Smooth muscle cell (in vitro differentiated cells): Measurements from ENCODE around the gene GNAS. TPM values are rescaled to one million over a fixed set of nuclear protein-coding genes. Genes with fewer than 3 reads are reported as not detected.

Source experiments
- DNase-seq: peaks from one replicate; lab custom pipeline; 2025; ENCODE audit not compliant: unreplicated experiment; lab: John Stamatoyannopoulos, UW
- H2AFZ ChIP-seq: fragments of 200-600 bp; sonication (generic); 2 replicates; pipeline ENCODE4 v1.6.0; 2016; ENCODE audit warnings: antibody characterized with exemption, low read depth, mild to moderate bottlenecking
- H3F3A ChIP-seq: fragments of 200-600 bp; sonication (generic); 2 replicates; pipeline ENCODE4 v1.6.0; 2017; ENCODE audit warnings: antibody characterized with exemption, low read depth
- H3K27ac ChIP-seq: fragments of 200-600 bp; sonication (generic); 2 replicates; pipeline ENCODE4 v1.5.1; 2016; ENCODE audit warnings: low read depth, mild to moderate bottlenecking
- H3K27me3 ChIP-seq: fragments of 200-600 bp; sonication (generic); 2 replicates; pipeline ENCODE4 v1.6.1; 2016; ENCODE audit warnings: low read depth, mild to moderate bottlenecking
- H3K36me3 ChIP-seq: fragments of 200-600 bp; sonication (generic); 2 replicates; pipeline ENCODE4 v1.5.1; 2016; ENCODE audit warnings: low read depth
- H3K4me1 ChIP-seq: fragments of 200-600 bp; sonication (generic); 2 replicates; pipeline ENCODE4 v1.5.1; 2016; ENCODE audit warnings: low read depth
- H3K4me2 ChIP-seq: fragments of 200-600 bp; sonication (generic); 2 replicates; pipeline ENCODE4 v1.6.0; 2016; ENCODE audit warnings: mild to moderate bottlenecking
- H3K4me3 ChIP-seq: fragments of 200-600 bp; sonication (generic); 2 replicates; pipeline ENCODE4 v1.5.1; 2016; ENCODE audit warnings: mild to moderate bottlenecking
- H3K79me2 ChIP-seq: fragments of 200-600 bp; sonication (generic); 2 replicates; pipeline ENCODE4 v1.6.0; 2016; ENCODE audit warnings: low read depth, mild to moderate bottlenecking
- H3K9ac ChIP-seq: fragments of 200-600 bp; sonication (generic); 2 replicates; pipeline ENCODE4 v1.6.0; 2016; ENCODE audit warnings: low read depth
- H3K9me3 ChIP-seq: fragments of 200-600 bp; sonication (generic); replicated peaks from 2 replicates; pipeline ENCODE4 v1.5.1; 2016; ENCODE audit warnings: low read depth
- H4K20me1 ChIP-seq: fragments of 200-600 bp; sonication (generic); 2 replicates; pipeline ENCODE4 v1.6.0; 2016; ENCODE audit warnings: low read depth
- WGBS: methylation state at CpG from one replicate; pipeline ENCODE4 v1.1.7; 2016; ENCODE audit warnings: low lambda C conversion rate; 5-methylcytosine and 5-hydroxymethylcytosine counted together
- polyA plus RNA-seq: library from polyadenylated mRNA; unstranded; fragments of >200 nt; fragmentation: Nextera tagmentation; extraction: Ambion mirVana; gene quantifications from 2 replicates; pipeline ENCODE4 v1.2.1, GENCODE V29; 2016
- total RNA-seq: library from RNA; depleted of rRNA; stranded (reverse); fragments of >200 nt; gene quantifications from 2 replicates; pipeline ENCODE4 v1.2.3, GENCODE V29; 2014
- TF ChIP-seq, protein P1 (sequence below): fragments of 200-600 bp; sonication (generic); IDR thresholded peaks from 2 replicates; pipeline ENCODE4 v1.5.1; 2017; ENCODE audit warnings: borderline replicate concordance, mild to moderate bottlenecking, antibody characterized with exemption; ENCODE audit not compliant: insufficient read depth, poor library complexity, severe bottlenecking

GNAS gene
- 1,103 and 1,240 TPM in 2 replicates for total RNA-seq
- polyA plus RNA-seq: 1,914 and 1,960 TPM in 2 replicates

DNA sequence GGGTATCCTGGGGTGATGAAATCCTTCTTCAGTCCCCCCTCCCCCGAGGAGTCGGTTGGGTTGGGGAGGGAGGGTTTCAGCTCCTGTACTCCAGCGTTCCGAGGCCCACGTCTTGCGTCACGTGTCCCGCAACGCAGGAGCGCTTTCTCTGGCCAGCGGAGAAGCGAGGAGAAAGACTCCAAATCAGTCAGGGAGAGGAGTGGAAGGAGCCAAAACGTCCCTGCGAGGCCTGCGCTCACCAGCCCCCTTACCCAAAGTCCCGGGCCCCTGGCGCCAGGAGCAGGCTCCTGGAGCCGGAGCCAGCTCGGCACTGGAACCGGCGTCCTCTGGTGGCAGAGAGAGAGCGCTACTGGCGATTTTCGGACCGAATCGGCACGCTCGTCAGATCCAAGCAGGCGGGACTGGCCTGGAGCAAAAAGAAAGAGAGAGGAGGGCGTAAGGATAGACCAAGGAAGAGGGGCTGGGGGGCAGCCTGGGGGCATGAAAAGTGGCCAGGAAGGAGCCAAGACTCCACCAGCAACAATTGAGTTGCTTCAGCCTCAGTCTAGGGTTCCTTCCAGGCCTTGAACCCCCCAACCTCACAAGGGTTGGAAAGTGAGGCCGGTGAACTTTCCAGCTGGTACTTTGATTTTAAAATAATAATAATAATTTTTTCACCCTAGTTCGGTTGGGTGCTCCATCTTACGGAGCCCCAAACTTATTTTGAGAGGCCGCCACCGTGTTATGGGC lies at the start of gene GNAS:
Gene GNAS, plus strand, starts transcription at position 174 of the 729 bp plus-strand sequence.
- Histone ChIP-seq H4K20me1 (peaks cover 2% of the 10 kb centered on the region), H3K4me1 (peaks cover 15% of the 10 kb centered on the region), H3K4me2 (peak within 1 kb of the TSS; percentile 96), H3K9ac (no peak within 1 kb of the TSS), H3K27ac (no peak within 1 kb of the TSS), H2AFZ (peak within 1 kb of the TSS; percentile 84), H3K9me3 (no peaks in the 10 kb centered on the region), H3K36me3 (no peaks in the 10 kb centered on the region), H3K79me2 (peaks cover 10% of the 10 kb centered on the region), H3K27me3 (peaks cover 65% of the 10 kb centered on the region), H3F3A (no peaks in the 10 kb centered on the region), H3K4me3 (peak within 1 kb of the TSS; percentile 61)
- TF ChIP-seq, protein P1, sequence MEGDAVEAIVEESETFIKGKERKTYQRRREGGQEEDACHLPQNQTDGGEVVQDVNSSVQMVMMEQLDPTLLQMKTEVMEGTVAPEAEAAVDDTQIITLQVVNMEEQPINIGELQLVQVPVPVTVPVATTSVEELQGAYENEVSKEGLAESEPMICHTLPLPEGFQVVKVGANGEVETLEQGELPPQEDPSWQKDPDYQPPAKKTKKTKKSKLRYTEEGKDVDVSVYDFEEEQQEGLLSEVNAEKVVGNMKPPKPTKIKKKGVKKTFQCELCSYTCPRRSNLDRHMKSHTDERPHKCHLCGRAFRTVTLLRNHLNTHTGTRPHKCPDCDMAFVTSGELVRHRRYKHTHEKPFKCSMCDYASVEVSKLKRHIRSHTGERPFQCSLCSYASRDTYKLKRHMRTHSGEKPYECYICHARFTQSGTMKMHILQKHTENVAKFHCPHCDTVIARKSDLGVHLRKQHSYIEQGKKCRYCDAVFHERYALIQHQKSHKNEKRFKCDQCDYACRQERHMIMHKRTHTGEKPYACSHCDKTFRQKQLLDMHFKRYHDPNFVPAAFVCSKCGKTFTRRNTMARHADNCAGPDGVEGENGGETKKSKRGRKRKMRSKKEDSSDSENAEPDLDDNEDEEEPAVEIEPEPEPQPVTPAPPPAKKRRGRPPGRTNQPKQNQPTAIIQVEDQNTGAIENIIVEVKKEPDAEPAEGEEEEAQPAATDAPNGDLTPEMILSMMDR: peak; percentile 68
- DNase-seq: peak; percentile 18
- 15% methylated on average over 34 of the region's 35 CpGs for WGBS

DNA sequence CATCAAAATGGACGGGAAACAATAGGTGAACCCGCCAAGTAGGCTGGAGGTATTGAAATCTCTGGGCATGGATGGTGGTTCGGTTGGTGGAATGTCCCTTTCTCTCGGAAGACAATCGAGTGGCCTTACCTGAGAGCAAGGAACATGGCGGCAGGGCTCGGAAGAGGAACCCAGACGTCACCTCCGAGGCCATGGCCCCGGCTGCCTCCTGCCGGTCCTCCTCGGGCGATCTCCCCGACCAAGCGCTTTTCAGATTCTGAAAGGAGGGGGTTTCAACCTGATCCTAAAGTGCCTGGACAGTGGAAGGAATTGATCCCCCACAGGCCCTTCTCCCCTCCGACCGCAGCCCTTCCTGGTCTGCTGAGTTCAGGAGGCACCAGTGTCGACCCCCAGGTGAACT lies 49.0 kb upstream of the GNAS start:
- no peak overlapping the region for H3K4me3 ChIP-seq
- no peaks in the 10 kb centered on the region for H3K9me3 ChIP-seq
- H3K4me2 ChIP-seq: no peak overlapping the region
- H3F3A ChIP-seq: no peaks in the 10 kb centered on the region
- no peak overlapping the region for H3K27ac ChIP-seq
- H3K36me3 ChIP-seq: no peaks in the 10 kb centered on the region
- H2AFZ ChIP-seq: no peak overlapping the region
- no peaks in the 10 kb centered on the region for H3K79me2 ChIP-seq
- DNase-seq: no peak
- H3K4me1 ChIP-seq: peaks cover 6% of the 10 kb centered on the region
- H3K9ac ChIP-seq: no peak overlapping the region
- H3K27me3 ChIP-seq: peaks cover 2% of the 10 kb centered on the region
- 92% methylated on average over 18 of the region's 18 CpGs for WGBS
- no peaks in the 10 kb centered on the region for H4K20me1 ChIP-seq
- TF ChIP-seq, protein P1: no peak

DNA sequence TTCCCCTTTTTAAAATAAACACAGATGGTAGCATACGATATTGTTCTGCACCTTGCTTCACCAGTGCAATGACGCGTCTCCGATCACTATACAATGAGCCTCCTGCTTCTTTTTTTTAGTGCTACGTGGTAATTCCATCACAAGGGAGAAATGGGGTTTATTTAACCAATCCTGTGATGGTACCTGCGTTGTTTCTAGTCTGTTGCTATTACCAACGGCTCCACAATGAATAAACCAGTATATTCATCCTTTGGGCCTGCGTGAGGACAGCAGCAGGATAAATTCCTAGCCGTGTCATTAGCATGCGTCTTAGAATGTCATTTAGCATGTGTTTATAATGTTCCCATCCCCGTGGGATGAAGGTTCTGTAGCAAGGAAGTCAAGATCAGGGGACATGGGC lies 44.7 kb upstream of the GNAS start:
- peak overlapping the region; percentile 8 for H3K4me2 ChIP-seq
- peaks cover 2% of the 10 kb centered on the region for H3K27me3 ChIP-seq
- H3K79me2 ChIP-seq: no peaks in the 10 kb centered on the region
- H3K4me1 ChIP-seq: no peaks in the 10 kb centered on the region
- no peak overlapping the region for H3K9ac ChIP-seq
- no peaks in the 10 kb centered on the region for H3K9me3 ChIP-seq
- WGBS: 93% methylated on average over 11 of the region's 11 CpGs
- no peak overlapping the region for H2AFZ ChIP-seq
- H3K36me3 ChIP-seq: no peaks in the 10 kb centered on the region
- no peaks in the 10 kb centered on the region for H4K20me1 ChIP-seq
- H3F3A ChIP-seq: no peaks in the 10 kb centered on the region
- DNase-seq: no peak
- TF ChIP-seq, protein P1: no peak
- H3K27ac ChIP-seq: no peak overlapping the region
- no peak overlapping the region for H3K4me3 ChIP-seq
